ENCODE measurements around the gene TASL.
"Not testable (repeated sequence)": the region's sequence is repeated elsewhere in the genome, so short reads cannot be mapped to it uniquely, and the experiment has no call there.

TASL gene

GRCh38 chrX:30577362-30577991, at the start of gene TASL:
Gene TASL, minus strand, starts transcription at chrX:30577766. Its CDS starts 17,411 bp downstream, at chrX:30560355.
- no peak for DNase-seq (ENCODE audit: low read depth)

DNA sequence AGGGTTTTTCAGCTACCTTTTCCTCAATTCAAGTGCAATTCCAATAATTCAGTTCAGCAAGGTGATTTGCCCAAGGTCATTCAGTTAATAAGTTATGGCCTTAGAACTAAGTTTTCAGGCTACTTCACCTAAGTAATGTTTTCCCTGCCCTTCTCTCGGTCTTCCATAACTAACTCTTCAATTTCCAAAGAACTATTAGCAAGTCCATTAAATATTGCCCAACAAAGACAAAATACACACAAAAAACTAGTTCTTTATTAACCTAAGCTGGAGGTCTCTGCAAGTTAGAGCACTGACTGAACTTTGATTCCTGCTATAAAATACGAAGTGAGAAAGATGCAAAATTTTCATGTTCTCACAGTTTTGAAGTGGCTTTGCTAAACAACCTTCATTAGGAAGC, 48.8 kb upstream of the TASL start:
- no peak for DNase-seq (ENCODE audit: low read depth)

GRCh38 chrX:30622361-30622760, 44.8 kb upstream of the TASL start:
- DNase-seq (ENCODE audit: low read depth): no peak

DNA sequence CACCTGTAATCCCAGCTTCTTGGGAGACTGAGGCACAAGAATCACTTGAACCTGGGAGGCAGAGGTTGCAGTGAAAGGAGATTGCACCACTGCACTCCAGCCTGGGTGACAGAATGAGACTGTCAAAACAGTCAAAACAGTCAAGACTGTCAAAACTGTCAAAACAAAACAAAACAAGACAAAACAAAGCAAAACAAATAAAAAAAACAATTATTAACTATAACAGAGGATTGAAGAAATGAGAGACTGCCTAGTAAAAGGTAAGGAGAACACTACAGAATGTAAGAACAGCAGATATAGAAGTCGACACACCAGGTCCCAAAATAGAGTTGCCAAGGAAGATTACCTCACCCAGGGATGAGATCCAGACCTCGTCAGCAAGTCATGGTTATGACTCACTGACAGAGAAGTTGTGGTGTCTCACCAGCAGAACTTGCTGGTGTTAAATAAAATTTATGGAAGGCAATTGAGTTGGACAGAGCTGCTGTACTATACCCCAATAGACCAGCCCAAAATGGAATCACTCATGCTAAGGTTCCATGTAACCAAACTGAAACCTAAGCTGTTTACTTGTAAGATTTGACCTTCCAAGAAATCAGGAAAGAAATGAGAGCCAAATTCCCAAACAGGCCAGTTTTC, 43.5 kb upstream of the TASL start:
- no peak for DNase-seq (ENCODE audit: low read depth)

- DNase-seq (ENCODE audit: low read depth): no peak
Observed at GRCh38 chrX:30620125-30620524, 42.6 kb upstream of the TASL start.

GRCh38 chrX:30618160-30618765, 40.7 kb upstream of the TASL start:
- no peak for DNase-seq (ENCODE audit: low read depth)

GRCh38 chrX:30615229-30615628, 37.7 kb upstream of the TASL start:
- DNase-seq (ENCODE audit: low read depth): no peak

DNA sequence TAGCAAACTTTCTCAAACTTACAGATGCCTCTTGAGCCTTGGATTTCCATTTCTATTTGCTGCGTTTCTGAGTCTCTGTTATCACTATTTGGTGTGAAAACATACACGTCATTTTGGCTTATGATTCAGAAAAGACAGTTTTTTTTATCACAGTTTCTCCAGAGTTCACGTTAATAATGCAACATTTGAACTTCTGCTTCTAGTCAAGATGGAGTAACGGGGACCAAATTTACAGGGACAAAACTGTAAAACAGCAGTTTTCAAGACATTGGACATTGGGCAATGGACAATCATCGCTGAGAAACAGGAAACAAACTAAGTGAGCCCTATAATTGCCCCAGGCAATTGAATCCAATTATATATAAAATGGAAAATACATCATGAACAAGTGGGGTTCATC, 36.2 kb upstream of the TASL start:
- DNase-seq (ENCODE audit: low read depth): no peak

DNA sequence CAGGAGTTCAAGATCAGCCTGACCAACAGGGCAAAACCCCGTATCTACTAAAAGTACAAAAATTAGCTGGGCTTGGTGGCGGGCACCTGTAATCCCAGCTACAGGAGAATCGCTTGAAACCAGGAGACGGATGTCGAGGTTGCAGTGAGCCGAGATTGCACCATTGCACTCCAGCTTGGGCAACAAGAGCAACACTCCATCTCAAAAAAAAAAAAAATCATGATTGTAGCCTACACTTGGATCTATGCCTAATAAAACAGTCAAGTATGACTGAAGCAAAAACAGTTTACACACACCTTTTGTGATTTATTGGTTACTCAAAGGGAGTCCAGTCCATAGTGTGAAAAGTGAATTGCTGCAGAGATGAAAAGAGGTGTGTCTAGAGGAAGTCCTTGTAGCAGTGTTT, 34.7 kb upstream of the TASL start:
- no peak for DNase-seq (ENCODE audit: low read depth)

DNA sequence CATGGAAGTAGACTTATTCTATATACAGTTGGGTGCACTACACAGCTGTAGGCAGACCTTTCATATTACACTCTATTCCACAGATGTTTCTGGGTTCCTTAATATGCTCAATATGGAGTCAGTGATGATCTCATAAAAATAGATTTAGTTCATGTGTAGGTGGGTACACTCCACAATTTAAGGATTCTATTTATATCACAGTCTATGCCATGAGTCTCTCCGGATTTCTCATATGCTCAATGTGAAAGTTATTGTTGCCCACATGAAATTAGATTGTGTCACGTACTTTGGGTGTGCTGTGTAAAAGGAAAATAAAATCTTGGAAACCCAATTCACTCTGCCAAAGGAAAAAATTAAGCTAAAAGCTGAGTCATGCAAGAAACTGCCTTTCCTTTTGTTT, 32.5 kb upstream of the TASL start:
- DNase-seq (ENCODE audit: low read depth): no peak

DNA sequence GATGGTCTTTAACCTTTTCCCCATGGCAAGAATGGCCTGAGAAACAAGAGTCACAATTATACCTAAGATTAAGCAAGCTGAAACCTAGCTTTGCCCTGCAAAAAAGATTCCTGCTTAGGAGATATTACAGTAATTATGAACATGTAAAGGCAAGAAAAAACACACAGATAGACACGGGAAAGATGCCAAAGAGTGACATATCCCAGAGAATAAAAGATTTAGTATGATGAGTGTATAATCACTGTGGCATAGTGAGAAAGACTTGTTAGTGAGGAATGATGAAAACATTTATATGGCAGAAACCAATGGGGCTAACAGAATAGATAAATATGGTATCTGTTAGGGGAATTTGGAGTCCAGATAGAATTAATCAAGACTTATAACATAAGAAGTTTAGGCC, 29.6 kb upstream of the TASL start:
- DNase-seq (ENCODE audit: low read depth): no peak

GRCh38 chrX:30600269-30601176, 23.0 kb upstream of the TASL start:
- not testable (repeated sequence) for DNase-seq (ENCODE audit: low read depth)

- no peak for DNase-seq (ENCODE audit: low read depth)
Observed at GRCh38 chrX:30597216-30598012, 19.8 kb upstream of the TASL start.

GRCh38 chrX:30593440-30594200, 16.1 kb upstream of the TASL start:
- DNase-seq (ENCODE audit: low read depth): no peak

DNA sequence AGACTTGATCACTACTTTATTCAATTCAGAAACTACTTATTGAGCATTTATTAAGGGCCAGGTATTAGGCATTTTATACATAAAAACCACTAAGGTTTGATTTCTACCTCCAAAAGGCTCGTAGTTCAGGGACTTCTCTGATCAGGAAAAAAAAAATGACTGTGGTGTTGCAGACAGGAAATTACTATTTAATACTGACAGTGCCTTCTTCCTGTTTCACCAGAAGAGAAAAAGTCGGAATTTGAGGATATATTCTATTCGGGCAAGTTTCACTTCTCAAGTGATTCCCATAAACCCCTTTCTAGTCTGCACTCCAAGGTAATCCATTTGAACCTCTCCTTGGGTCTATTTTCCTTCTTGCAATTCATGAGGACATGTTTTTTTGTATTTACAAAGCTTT, 15.3 kb upstream of the TASL start:
- no peak for DNase-seq (ENCODE audit: low read depth)

DNA sequence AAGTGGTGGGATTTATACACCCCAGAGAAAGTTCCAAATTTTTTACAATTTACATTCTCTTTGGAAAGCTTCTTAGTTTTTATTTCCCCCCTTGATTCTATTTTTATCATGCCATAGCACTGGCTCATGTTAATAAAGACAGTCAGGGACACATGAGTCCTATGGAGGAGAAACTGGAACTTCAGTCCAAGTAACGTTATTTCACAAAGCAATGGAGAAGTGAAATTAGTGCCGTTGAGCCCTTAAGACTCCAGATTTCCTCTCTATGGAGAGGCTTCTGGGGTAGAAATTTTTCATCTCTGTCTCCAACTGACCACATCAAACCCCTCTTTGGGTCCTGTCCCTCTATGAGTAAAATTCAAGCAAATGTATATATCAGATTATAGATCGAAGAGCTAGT, 12.8 kb upstream of the TASL start:
- no peak for DNase-seq (ENCODE audit: low read depth)

GRCh38 chrX:30589146-30589888, 11.8 kb upstream of the TASL start:
- DNase-seq (ENCODE audit: low read depth): no peak

DNA sequence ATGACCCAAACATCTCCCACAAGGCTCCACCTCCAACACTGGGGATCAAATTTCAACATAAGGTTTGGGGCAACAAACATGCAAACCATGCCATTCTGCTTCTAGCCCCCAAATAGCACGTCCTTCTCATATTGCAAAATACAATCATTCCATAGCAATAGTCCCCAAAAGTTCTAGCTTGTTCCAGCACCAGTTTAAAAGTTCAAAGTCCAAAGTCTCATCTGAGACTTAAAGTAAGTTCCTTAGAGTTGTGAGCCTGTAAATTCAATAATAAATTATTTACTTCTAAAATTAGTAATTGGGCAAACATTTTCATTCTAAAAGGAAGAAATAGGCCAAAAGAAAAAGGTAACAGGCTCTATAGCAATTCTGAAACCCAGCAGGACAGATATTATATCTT, 8.9 kb upstream of the TASL start:
- DNase-seq (ENCODE audit: low read depth): no peak

DNA sequence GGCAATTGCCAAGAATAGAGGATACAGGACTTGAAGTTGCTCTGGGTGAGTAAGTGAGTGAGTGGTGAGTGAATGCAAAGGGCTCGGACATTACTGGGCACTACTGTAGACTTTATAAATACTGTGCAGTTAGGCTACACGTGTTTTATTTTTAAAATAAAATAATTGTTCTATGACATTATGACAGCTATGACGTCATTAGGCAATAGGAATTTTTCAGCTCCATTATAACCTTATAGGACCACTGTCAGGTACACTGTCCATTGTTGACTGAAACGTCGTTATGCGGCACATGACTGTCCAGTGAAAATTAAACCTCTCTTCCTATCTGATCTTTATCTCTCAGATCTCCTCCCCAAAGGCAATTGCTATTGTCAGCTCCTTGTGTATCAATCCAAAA, 5.1 kb upstream of the TASL start:
- no peak for DNase-seq (ENCODE audit: low read depth)

DNA sequence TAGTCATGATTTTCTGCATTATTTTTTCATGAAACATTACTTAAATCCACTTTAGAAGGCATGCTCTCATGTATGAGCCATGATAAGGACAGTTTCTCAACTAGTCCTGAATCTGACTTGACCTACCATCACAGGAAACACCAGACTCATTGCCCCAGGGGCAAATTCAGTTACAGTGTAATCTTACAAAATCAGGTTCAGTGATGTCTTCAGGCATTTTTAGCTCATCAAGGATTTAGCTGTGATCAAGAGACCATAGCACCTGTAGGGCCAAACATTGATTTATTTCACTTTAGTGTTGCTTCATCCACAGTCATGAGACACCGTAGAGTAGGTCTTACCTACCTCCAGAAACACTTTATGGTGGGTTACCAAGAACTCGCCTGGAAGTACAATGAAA, 3.1 kb upstream of the TASL start:
- DNase-seq (ENCODE audit: low read depth): no peak

Data from activated T-cell treated with anti-CD3 and anti-CD28 coated beads for 48 hours (primary cell).